GM19372 (cell line): ENCODE results near the gene TNFRSF8.
"Not testable (repeated sequence)": the region's sequence is repeated elsewhere in the genome, so short reads cannot be mapped to it uniquely, and the experiment has no call there.

ENCODE experiments used
- ATAC-seq: cut with Tn5 transposase; IDR thresholded peaks from one replicate; pipeline ENCODE4 v1.9.1; 2021; ENCODE audit warnings: mild to moderate bottlenecking, low read depth, moderate library complexity; ENCODE audit not compliant: unreplicated experiment

TNFRSF8 gene

GRCh38 chr1:12038356-12039163 lies 24.5 kb upstream of the TNFRSF8 start:
- ATAC-seq, result no peak

DNA sequence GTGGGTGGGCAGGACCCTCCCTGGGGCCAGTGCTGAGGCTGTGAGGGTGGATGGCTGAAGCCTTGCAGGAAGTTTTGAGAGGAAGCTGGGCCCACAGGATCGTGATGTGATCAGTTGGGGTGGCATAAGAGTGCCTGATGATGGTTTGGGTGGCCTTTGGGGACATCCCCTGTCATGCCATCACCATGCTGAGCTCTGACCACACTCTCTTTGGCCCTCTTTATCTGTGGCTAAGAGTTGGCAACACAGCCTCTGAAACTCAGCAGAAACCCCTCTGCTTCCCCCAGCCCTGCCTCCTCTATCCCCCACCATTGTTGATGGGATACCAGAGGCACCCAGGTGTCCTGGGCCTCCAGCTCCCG lies 24.0 kb upstream of the TNFRSF8 start:
- no peak for ATAC-seq

DNA sequence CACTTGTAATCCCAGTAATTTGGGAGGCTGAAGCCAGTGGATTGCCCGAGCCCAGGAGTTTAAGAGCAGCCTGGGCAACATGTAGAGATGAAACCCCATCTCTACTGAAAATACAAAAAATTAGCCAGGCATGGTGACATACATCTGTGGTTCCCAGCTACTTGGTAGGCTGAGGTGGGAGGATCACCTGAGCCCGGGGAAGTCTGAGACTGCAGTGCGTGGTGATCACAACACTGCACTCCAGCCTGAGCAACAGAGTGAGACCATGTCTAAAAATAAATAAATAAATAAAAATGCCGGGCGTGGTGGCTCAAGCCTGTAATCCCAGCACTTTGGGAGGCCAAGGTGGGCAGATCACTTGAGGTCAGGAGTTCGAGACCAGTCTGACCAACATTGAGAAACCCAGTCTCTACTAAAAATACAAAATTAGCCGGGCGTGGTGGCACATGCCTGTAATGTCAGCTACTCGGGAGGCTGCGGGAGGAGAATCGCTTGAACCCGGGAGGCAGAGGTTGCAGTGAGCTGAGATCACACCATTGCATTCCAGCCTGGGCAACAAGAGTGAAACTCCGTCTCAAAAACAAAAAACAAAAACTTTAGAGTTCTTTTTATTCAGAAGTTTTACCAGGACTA lies 23.2 kb upstream of the TNFRSF8 start:
- not testable (repeated sequence) for ATAC-seq

DNA sequence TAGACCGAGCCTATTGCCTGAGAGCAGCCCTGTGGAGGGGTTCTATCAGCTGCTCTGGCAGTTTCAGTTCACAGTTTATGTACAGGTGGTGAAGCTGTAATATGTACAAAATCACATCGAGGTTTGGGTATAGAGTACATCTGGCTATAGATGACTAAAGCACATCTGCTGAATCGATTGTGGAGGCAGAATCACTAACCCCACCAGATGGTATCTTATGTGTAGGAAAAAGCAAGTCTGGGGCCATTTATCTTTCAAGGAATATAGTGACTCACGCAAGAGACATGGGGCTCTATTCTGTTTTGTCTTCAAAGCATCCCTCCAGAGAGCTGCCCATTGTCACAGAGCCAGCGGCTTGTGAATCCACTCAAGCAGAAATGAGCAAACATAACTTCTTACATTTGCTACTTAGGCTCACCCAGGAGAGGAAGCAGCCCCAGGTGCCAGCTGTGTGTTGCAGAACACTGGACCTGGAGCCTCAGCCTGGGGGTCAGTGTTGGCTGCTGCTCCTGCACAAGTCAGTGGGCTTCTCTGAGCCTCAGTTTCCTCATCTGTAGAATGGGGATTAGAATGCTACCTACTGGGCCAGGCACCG lies 22.5 kb upstream of the TNFRSF8 start:
- ATAC-seq, result peak; percentile 64

DNA sequence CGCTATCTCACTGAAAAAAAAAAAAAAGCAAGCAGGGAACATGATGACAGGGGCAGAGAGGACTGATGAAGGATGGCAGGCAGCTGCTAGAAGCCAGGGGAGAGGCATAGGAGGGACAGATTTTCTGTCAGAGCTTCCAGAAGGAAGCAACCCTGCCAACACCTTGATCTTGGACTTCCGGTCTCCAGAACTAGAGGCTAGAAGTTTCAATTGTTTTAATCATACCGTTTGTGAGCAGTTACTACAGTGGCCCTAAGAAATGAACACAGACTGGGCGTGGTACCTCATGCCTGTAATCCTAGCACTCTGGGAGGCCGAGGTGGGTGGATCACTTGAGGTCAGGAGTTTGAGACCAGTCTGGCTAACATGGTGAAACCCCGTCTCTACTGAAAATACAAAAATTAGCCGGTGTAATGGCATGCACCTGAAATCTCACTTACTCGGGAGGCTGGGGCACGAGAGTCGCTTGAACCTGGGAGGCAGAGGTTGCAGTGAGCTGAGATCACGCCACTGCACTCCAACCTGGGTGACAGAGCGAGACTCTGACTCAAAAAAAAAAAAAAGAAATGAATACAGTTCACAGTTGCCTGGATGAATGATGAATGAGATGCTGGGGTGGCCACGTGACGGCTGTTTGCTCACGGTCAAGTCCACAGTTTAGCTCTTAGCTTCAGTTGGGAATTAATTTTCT lies 18.8 kb upstream of the TNFRSF8 start:
- ATAC-seq, result not testable (repeated sequence)

DNA sequence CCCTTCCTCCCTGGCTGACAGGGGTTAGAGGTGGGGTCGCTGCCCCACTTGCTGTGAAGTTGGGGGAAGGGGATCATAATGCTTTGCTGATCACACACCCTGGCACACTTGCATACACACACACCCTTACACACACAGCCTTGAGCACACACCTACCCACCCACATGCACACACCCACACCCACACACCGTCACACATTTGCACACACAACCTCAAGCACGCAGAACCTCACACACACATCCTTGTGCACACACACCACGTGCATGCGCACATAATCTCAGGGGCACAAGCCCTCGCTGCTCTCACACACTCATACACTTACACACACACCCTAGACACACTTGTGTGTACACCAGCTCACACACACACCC lies 16.4 kb upstream of the TNFRSF8 start:
- no peak for ATAC-seq

DNA sequence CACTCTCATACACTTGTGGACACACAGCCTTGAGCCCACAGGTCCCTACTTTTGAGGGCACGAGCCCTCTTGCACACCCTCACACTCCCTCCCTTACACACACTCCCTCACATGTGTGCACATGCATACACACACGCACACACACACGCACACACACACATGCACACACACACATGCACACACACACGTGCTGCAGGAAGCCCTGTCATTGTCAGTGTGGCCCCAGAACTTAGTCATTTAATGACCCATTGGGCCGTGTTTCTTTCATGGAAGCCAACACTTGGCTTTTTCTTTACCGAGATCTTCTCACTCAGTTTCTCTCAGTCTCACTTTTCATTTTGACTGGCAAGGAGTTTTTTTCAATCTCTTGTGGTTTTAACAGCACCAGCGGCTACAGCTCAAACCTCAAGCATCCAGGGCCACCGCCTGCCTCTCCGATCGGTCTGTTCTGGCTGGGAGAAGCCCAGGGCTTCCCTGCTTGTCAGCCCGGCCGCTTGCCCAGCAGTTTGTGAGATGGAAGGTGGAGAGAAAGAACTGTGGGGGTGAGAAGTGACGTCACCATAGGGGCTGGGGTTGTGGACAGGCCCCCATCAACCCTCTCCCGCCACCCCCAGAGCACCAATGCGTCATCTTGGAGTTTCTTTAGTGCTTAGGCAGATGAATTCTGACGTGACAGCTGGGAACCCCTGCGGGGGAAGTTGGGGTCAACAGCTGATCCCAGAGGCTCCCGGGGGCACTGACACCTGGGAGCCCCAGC lies 15.8 kb upstream of the TNFRSF8 start:
- no peak for ATAC-seq

DNA sequence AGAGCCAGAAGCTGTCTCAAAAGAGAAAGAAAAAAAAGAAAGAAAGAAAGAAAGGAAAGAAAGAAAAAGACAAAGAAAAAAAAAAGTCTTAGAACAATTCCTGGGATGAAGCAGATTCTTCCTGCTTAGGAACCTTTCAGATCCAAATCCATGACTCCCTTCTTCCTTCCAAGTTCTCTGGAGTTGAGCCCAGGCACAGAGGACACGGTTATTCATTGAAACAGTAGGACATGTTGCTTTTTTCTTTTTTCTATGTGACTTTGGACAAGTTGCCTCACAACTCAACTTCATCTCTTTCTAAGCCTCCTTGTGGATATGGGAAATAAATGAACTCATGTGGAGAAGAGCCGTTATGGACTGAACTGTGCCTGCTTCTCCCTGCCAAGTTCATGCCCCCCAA lies 14.7 kb upstream of the TNFRSF8 start:
- no peak for ATAC-seq

DNA sequence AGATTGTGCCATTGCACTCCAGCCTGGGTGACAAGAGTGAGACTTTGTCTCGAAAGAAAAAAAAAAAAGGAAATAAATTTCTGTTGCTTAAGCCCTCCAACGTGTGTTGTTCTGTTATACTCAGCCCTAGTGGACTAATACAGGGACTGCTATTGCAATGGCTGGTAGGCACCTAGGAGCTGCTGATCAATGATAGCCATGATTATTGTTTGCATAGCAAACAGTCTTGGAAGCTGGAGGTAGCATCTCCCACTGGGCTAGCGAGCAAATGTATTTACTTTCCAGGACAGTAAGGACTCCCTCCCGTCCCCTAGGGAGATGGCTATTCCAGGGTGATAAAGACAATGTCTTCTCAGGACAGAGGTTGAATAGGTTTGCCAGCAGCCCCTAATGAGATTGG lies 13.5 kb upstream of the TNFRSF8 start:
- no peak for ATAC-seq

DNA sequence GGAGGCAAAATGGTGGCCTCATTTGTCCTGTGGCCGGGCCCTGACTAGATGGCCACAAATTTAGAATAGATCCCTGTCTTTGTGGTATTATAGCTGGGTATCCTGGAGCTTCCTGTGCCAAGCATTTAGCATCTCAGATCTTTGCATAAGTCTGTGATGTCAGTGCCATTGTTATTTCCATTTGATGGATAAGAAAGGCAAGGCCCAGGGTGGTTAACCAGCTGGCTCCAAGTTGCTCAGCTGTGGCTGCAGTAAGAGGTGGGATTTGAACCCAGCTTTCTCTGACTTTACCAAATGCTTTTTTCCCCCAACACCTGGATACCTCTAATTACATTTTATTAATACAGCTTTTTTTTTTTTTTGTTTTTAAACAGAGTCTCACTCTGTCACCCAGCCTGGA lies 11.7 kb upstream of the TNFRSF8 start:
- no peak for ATAC-seq

DNA sequence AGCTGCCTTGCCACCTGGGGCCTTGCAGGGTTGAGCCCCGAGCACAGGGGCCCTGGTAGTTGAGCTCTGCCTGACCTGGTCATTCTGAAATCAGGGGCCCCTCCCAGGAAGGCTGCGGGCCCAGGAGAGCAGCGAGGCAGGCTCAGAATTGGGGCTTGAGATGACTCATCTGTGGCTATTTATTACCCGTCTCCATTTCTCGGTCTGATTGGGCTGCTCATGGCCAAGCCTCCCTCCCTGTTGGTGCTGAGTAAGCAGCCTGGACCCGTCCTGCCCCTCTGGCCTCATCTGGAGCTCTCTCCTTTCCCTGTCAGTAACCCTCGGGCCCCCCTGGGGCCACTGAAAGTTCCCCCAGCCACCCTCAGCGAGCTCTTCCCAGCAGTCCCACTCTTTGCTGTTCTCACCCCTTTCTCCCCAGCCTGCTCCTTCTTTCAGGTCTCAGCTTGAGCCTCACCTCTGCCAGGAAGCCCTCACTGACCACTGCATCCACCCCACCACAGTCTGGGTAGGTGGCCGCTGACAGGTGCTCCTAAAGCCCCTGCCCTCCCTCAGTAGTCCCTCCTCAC lies 11.0 kb upstream of the TNFRSF8 start:
- peak; percentile 63 for ATAC-seq

DNA sequence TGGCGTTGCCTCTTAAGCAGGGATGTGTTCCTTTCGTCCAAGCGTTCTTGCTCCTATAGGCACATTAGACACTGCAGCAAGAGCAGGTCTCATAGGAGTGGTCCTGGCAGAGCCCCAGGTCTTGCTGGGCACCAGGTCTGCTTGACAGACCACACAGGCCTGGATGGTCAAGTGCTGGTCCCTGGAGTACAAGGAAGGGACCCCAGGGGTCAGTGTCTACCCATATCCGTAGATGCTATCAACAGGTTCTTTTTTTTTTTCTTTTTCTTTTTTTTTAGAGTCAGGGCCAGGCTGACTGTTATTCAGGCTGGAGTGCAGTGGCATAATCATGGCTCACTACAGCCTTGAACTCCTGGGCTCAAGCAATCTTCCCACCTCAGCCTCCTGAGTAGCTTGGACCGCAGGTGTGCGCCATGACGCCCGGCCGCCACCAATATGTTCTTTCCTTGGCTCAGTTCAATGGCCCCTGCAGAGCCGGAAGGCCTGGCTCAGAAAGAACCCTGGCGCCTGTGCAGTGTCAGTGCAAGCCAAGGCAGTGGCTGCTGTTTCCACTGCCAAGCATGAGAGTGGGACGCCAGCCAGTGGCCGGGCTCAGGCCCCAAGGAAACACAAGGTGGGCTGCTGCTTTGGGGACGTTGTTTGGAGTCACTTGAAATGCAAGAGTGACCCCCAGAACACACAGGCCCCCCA lies 10.0 kb upstream of the TNFRSF8 start:
- no peak for ATAC-seq

GRCh38 chr1:12053752-12054548 lies 9.2 kb upstream of the TNFRSF8 start:
- ATAC-seq, result no peak

DNA sequence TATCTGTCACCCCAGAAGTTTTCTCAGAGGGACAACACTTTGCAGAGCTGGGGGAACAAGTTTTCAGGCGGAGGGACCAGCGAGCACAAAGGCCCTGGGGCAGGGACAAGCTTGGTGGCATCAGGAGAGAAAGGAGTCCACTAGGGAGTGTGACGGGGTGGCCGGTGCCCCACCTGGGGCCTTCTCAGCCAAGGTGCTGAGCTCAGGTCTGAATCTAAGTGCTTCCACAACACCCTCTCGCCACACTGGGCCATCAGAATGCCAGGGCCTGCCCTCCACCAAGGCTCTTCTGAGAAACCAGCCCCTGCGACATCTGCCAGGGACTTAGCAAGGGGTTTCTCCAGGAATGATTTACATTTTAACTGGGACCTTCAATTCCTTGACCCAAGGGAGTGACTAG lies 7.8 kb upstream of the TNFRSF8 start:
- ATAC-seq, result no peak

- ATAC-seq, result no peak
Measured at GRCh38 chr1:12056331-12056841, 6.7 kb upstream of the TNFRSF8 start.

DNA sequence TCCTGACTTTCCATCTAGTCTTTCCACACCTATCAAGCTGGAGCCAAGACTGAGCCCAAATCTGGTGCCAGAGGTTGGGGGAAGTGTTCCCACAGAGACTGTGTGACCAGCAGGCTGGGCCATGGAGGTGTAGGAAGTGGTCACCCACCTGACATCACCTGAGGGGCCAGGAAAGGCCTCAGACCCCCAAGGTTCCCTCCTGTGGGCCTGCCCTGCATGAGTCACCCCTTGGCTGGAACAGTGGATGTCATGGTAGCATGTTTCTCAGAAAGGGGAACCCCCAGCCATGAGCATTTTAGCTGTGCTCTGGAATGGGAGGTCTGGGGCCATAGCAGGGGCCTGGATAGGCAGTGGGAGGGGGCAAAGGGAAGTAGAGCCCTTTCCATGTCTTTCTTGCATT lies 5.7 kb upstream of the TNFRSF8 start:
- no peak for ATAC-seq

DNA sequence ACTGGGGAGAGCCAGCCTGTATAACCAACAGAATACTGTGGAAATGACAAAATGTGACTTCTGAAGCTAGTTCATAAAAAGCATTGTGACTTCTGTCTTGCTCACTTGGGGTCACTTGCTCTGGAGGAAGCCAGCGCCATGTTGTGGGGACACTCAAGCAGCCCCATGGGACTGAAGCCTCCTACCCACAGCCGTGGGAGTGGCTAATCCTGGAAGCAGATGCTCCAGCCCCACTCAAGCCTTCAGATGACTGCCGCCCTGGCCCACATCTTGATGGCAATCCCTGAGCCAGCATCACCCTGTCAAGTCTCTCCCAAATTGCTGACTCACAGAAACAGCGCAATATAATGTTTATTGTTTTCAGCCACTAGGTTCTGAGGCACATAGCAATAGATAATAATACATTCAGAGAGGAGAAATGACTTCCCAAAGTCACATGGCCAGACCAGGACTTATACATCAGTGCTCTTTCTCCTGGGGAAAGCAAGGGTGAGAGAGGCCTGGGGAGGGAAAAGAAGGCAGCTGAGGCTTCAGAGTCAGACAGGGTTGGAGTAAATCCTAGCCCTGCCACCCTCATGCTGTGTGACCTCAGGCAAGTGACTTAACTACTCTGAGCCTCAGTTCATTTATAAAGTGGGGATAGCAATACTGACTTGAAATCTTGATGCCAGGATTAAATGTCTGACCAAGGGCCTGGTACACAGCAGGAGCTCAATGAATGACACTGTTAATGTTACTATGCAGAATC lies 5.0 kb upstream of the TNFRSF8 start:
- ATAC-seq, result no peak

DNA sequence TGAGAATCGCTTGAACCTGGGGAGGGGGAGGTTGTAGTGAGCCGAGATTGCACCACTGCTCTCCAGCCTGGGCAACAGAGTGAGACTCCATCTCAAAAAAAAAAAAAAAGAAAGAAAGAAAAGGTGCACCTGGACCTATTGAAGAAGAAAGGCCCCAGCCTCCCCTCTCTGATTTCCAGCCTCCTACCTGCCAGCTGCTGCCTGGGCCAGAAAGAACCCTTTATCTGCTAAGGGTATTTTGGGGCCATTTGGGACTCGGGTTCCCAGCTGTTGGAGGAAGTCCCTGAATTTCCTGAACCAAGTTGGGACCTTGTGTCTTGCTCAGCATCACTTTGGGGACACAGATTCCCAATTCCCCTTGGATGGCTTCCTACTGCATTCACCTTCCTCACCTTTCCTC lies 3.9 kb upstream of the TNFRSF8 start:
- ATAC-seq, result no peak
